H1 (cell line): Measurements from ENCODE around the gene SZT2. TPM values are rescaled to one million over a fixed set of nuclear protein-coding genes. Genes with fewer than 3 reads are reported as not detected.

ENCODE experiments used
- CBX5 ChIP-seq: fragments of 300-800, 300-1000 bp; sonication (generic); IDR thresholded peaks from 2 replicates; pipeline ENCODE4 v1.7.1; 2016; ENCODE audit warnings: antibody characterized with exemption, low read length, low read depth
- CBX8 ChIP-seq: fragments of 300-800, 300-1000 bp; sonication (generic); IDR thresholded peaks from 2 replicates; pipeline ENCODE4 v1.7.1; 2016; ENCODE audit warnings: low read depth, low read length, borderline replicate concordance
- CHD1 ChIP-seq: IDR thresholded peaks from 2 replicates; pipeline ENCODE4 v1.6.1; 2012; ENCODE audit warnings: low read depth, low read length, improper control_type of control experiment
- CHD7 ChIP-seq: fragments of 300-600 bp; sonication (generic); IDR thresholded peaks from 2 replicates; pipeline ENCODE4 v1.7.1; 2012; ENCODE audit warnings: low read length, moderate library complexity, mild to moderate bottlenecking, inconsistent platforms; ENCODE audit not compliant: insufficient replicate concordance
- EGR1 ChIP-seq: IDR thresholded peaks from 2 replicates; pipeline ENCODE4 v1.6.1; 2011; ENCODE audit warnings: low read depth, low read length, borderline replicate concordance
- EZH2 ChIP-seq: fragments of 200-600 bp; sonication (generic); IDR thresholded peaks from 2 replicates; pipeline ENCODE4 v1.7.1; 2012; ENCODE audit warnings: low read depth, mild to moderate bottlenecking, moderate library complexity, low read length, inconsistent platforms; ENCODE audit not compliant: severe bottlenecking
- polyA plus RNA-seq, 7 experiments: library from polyadenylated mRNA; depleted of rRNA in 3 of 7; stranded (reverse) in 5 of 7; unstranded in 2 of 7; fragments of >200 nt in 5 of 7; fragments of 200-250 nt in 2 of 7; gene quantifications; 1 replicate in 5 of 7; 2 replicates in 1 of 7; 4 replicates in 1 of 7; pipeline versions ENCODE4 v1.2.1 to v1.2.3, GENCODE V29; 2011 to 2013; ENCODE audit warnings: missing spikeins in 2 of 7, mixed read lengths in 2 of 7
- total RNA-seq: library from RNA; stranded (reverse); fragmentation: NEBNext Ultra II Directional; extraction: Animal tissue kit (Norgen Biotek cat#: 25700); gene quantifications from 2 replicates; pipeline ENCODE4 v1.2.1, GENCODE V29; 2021

SZT2 gene
- total and polyA plus RNA-seq, 2 of the 8 experiments (the other 6 are each of a cell fraction or from before 2014, with no cell fraction given) = 4.7 to 12.9 TPM

GRCh38 chr1:43354936-43355335, 34.8 kb upstream of the SZT2 start (continued):
- TF ChIP-seq CHD7 (no peak), EZH2 (no peak), CHD1 (no peak), EGR1 (no peak), CBX8 (no peak), CBX5 (no peak)
